K562 (cell line): Measurements from ENCODE around the gene TBCC. TPM values are rescaled to one million over a fixed set of nuclear protein-coding genes. Genes with fewer than 3 reads are reported as not detected.

ENCODE experiments used
- ATF1 ChIP-seq, 2 experiments: fragments of 450-650 bp in 1 of 2; IDR thresholded peaks; 2 replicates each; pipeline ENCODE4 v1.6.1; 2016; ENCODE audit warnings: missing compliant biosample characterization in 1 of 2, missing genetic modification characterization in 1 of 2
- BACH1 ChIP-seq: fragments of 200-800 bp; sonication (Bioruptor generic); IDR thresholded peaks from 2 replicates; pipeline ENCODE4 v1.6.1; 2016; ENCODE audit warnings: missing genetic modification characterization, missing compliant biosample characterization
- DACH1 ChIP-seq: fragments of 450-650 bp; IDR thresholded peaks from 2 replicates; pipeline ENCODE4 v1.6.1; 2018; ENCODE audit not compliant: partially characterized antibody
- E2F6 ChIP-seq, 2 experiments: IDR thresholded peaks; 2 replicates each; pipeline ENCODE4 v1.6.1; 2011; ENCODE audit warnings: borderline replicate concordance in 1 of 2, control low read depth in 1 of 2, low read depth in 1 of 2, low read length in 1 of 2, mild to moderate bottlenecking in 1 of 2, mixed read lengths in 1 of 2, moderate library complexity in 1 of 2; ENCODE audit not compliant: insufficient read depth in 1 of 2, insufficient read length in 1 of 2, poor library complexity in 1 of 2, severe bottlenecking in 1 of 2; ENCODE audit errors: extremely low read depth in 1 of 2
- GTF2E2 ChIP-seq: fragments of 200-800 bp; sonication (Bioruptor generic); IDR thresholded peaks from 2 replicates; pipeline ENCODE4 v1.6.1; 2016; ENCODE audit warnings: missing genetic modification characterization, missing compliant biosample characterization
- MAZ ChIP-seq, 2 experiments: fragments of 450-650 bp in 1 of 2; sonication (generic) in 1 of 2; formaldehyde crosslinking; IDR thresholded peaks in 1 of 2; conservative IDR thresholded peaks in 1 of 2; 2 replicates each; pipeline versions ENCODE4 v1.4.0 to v1.5.0; 2020; ENCODE audit warnings: mild to moderate bottlenecking in 1 of 2, missing genetic modification reagents in 1 of 2
- MYNN ChIP-seq, 2 experiments: sonication (generic); formaldehyde crosslinking in 1 of 2; IDR thresholded peaks; 2 replicates each; pipeline versions ENCODE4 v1.5.0 to v1.6.1; 2016 to 2020; ENCODE audit warnings: antibody characterized with exemption in 1 of 2, missing genetic modification reagents in 1 of 2
- NBN ChIP-seq: fragments of 450-650 bp; IDR thresholded peaks from 2 replicates; pipeline ENCODE4 v1.6.1; 2016; ENCODE audit warnings: low read depth, mild to moderate bottlenecking
- NEUROD1 ChIP-seq: fragments of 150-350 bp; IDR thresholded peaks from 2 replicates; pipeline ENCODE4 v1.6.1; 2014; ENCODE audit warnings: borderline replicate concordance, low read length, low read depth; ENCODE audit not compliant: partially characterized antibody
- NR2C1 ChIP-seq, 2 experiments: fragments of 450-650 bp; IDR thresholded peaks; 2 replicates each; pipeline ENCODE4 v1.6.1; 2017; ENCODE audit warnings: mild to moderate bottlenecking in 2 of 2, antibody characterized with exemption in 1 of 2, inconsistent platforms in 1 of 2, missing compliant biosample characterization in 1 of 2, missing genetic modification characterization in 1 of 2
- SP1 ChIP-seq: sonication (generic); formaldehyde crosslinking; IDR thresholded peaks from 2 replicates; pipeline ENCODE4 v1.8.1; 2022; ENCODE audit warnings: mild to moderate bottlenecking, missing genetic modification reagents
- TCF7L2 ChIP-seq: fragments of 150-350 bp; IDR thresholded peaks from 2 replicates; pipeline ENCODE4 v1.6.1; 2016; ENCODE audit warnings: low read depth, mild to moderate bottlenecking, low read length, moderate library complexity
- THAP7 ChIP-seq: fragments of 250-450 bp; sonication (Bioruptor Pico); IDR thresholded peaks from 2 replicates; pipeline ENCODE4 v1.5.0; 2021
- ZNF695 ChIP-seq: fragments of 450-650 bp; formaldehyde crosslinking; IDR thresholded peaks from 2 replicates; pipeline ENCODE4 v1.4.0; 2020; ENCODE audit warnings: mild to moderate bottlenecking, moderate library complexity
- ZNF830 ChIP-seq: fragments of 250-450 bp; sonication (Bioruptor Pico); IDR thresholded peaks from 2 replicates; pipeline ENCODE4 v1.5.0; 2021; ENCODE audit warnings: mild to moderate bottlenecking
- polyA plus RNA-seq, 8 experiments: library from polyadenylated mRNA; depleted of rRNA in 4 of 8; stranded (reverse) in 5 of 8; unstranded in 3 of 8; fragments of >200 nt; fragmentation: Nextera tagmentation in 2 of 8; fragmentation: Illumina TruSeq in 1 of 8; extraction: Ambion mirVana in 2 of 8; extraction: Trizol in 1 of 8; gene quantifications; 2 replicates each; pipeline versions ENCODE4 v1.2.1 to v1.2.3, GENCODE V29; 2011 to 2014; ENCODE audit warnings: inconsistent platforms in 1 of 8, missing spikeins in 1 of 8
- total RNA-seq, 7 experiments: library from RNA; depleted of rRNA in 6 of 7; stranded (reverse); fragments of >200 nt in 6 of 7; fragmentation: Illumina TruSeq in 2 of 7; extraction: Trizol in 2 of 7; gene quantifications; 2 replicates each; pipeline versions ENCODE4 v1.2.1 to v1.2.3, GENCODE V29; 2011 to 2021; ENCODE audit warnings: low replicate concordance in 1 of 7
- TF ChIP-seq, protein P1 (sequence below): fragments of 450-650 bp; IDR thresholded peaks from 2 replicates; pipeline ENCODE4 v1.6.1; 2014; ENCODE audit warnings: low read depth, mild to moderate bottlenecking, moderate library complexity, borderline replicate concordance
- TF ChIP-seq, protein P2 (sequence below): fragments of 450-650 bp; formaldehyde crosslinking; IDR thresholded peaks from 2 replicates; pipeline ENCODE4 v1.4.0; 2020; ENCODE audit warnings: mild to moderate bottlenecking, moderate library complexity
- TF ChIP-seq, protein P3 (sequence below): sonication (generic); formaldehyde crosslinking; IDR thresholded peaks from 2 replicates; pipeline ENCODE4 v1.8.1; 2022; ENCODE audit warnings: missing genetic modification reagents

The TBCC gene
- total and polyA plus RNA-seq, 9 of the 15 experiments (the other 6 are each of a cell fraction or from before 2014, with no cell fraction given) = 2.8 to 34.1 (median 23.3) TPM

DNA sequence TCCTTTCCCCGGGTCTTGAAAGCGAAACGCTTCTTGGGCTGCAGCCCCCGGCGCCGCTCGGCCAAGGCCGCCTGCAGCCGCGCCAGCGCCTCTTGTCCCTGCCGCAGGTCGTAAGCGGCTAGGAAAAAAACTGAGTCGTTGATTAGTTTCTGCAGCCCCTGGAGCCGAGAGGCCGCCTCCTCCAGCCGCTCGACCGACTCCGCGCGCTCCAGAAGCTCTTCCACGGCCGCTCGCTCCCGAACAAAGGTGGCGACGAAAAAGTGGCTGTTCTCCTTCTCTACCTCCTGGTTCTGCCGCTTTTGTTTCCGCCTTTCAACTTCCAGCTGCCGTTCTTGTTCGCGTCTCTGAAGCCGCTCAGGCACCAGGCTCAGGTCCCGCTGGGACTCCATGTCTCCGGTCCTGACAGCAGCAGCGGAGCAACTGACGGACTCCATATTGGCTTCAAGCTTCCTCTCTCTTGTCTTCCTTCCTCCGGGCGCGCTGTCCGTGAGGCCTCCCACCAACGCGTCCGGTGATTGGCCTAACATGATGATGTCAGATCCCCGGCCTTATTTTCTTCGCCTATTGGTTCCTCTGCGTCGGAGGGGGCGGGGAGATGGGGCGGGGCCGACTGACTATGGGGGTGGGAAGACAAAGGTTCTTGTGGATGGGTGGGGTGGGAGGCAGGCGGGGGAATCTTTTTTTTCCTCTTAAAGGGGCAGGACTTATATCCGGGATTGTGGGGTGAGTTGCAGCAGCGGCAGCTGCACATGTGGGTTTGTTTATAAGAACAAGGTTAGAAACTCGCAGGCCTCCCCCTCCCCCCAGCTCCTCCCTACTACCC, at the start of gene TBCC (continued):
- TF ChIP-seq, protein P1, sequence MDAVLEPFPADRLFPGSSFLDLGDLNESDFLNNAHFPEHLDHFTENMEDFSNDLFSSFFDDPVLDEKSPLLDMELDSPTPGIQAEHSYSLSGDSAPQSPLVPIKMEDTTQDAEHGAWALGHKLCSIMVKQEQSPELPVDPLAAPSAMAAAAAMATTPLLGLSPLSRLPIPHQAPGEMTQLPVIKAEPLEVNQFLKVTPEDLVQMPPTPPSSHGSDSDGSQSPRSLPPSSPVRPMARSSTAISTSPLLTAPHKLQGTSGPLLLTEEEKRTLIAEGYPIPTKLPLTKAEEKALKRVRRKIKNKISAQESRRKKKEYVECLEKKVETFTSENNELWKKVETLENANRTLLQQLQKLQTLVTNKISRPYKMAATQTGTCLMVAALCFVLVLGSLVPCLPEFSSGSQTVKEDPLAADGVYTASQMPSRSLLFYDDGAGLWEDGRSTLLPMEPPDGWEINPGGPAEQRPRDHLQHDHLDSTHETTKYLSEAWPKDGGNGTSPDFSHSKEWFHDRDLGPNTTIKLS = no peak
- TF ChIP-seq NBN (0 out of 2 replicates have a peak, but pooled peaks have one; percentile 65), ZNF695 (CRISPR knock-in tag) (no peak), MYNN (IDR thresholded peaks at IDR 0.05) (no peak), MYNN (CRISPR knock-in tag; IDR thresholded peaks at IDR 0.05) (no peak), THAP7 (no peak), NEUROD1 (peak; percentile 72), ATF1 (CRISPR knock-in tag; IDR thresholded peaks at IDR 0.05) (peak; percentile 61; the same call in 1 of the 2 replicates), ATF1 (tag; IDR thresholded peaks at IDR 0.05) (peak; percentile 87), SP1 (CRISPR knock-in tag) (peak; percentile 68), TCF7L2 (no peak), DACH1 (no peak), E2F6 (IDR thresholded peaks at IDR 0.05; ENCODE audit: borderline replicate concordance in 1 of 2, extremely low read depth in 1 of 2, insufficient read depth in 1 of 2, insufficient read length in 1 of 2, low read depth in 1 of 2, low read length in 1 of 2, poor library complexity in 1 of 2, severe bottlenecking in 1 of 2) (peak in 1 of 2 experiments; percentile 19), NR2C1 (IDR thresholded peaks at IDR 0.05) (no peak), NR2C1 (tag; IDR thresholded peaks at IDR 0.05) (0 out of 2 replicates have a peak, but pooled peaks have one; percentile 31), MAZ (CRISPR knock-in tag; conservative IDR thresholded peaks at IDR 0.05 in 1 of 2, IDR thresholded peaks at IDR 0.05 in 1 of 2) (peak; percentile 6 to 23; a peak in 2 of 4 replicates), ZNF830 (CRISPR knock-in tag) (peak; percentile 54; the same call in 1 of the 2 replicates), GTF2E2 (tag) (peak; percentile 83), BACH1 (tag) (no peak)
- TF ChIP-seq, protein P2, sequence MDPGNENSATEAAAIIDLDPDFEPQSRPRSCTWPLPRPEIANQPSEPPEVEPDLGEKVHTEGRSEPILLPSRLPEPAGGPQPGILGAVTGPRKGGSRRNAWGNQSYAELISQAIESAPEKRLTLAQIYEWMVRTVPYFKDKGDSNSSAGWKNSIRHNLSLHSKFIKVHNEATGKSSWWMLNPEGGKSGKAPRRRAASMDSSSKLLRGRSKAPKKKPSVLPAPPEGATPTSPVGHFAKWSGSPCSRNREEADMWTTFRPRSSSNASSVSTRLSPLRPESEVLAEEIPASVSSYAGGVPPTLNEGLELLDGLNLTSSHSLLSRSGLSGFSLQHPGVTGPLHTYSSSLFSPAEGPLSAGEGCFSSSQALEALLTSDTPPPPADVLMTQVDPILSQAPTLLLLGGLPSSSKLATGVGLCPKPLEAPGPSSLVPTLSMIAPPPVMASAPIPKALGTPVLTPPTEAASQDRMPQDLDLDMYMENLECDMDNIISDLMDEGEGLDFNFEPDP = no peak
- TF ChIP-seq, protein P3, sequence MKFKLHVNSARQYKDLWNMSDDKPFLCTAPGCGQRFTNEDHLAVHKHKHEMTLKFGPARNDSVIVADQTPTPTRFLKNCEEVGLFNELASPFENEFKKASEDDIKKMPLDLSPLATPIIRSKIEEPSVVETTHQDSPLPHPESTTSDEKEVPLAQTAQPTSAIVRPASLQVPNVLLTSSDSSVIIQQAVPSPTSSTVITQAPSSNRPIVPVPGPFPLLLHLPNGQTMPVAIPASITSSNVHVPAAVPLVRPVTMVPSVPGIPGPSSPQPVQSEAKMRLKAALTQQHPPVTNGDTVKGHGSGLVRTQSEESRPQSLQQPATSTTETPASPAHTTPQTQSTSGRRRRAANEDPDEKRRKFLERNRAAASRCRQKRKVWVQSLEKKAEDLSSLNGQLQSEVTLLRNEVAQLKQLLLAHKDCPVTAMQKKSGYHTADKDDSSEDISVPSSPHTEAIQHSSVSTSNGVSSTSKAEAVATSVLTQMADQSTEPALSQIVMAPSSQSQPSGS = no peak; the same call in 1 of the 2 replicates
